Activated CD4-positive, alpha-beta T cell treated with anti-CD3 and anti-CD28 coated beads, Interleukin-2, amount 10 ng/mL, durations not matched to agents 7 days and 5 days (primary cell): Measurements from ENCODE around the gene ZNF618. TPM values are rescaled to one million over a fixed set of nuclear protein-coding genes. Genes with fewer than 3 reads are reported as not detected.

ENCODE experiments used
- CTCF ChIA-PET: fragments of 350-600 bp; sonication (Branson Sonifier 250); formaldehyde crosslinking; loops from one replicate; lab custom pipeline; 2021; ENCODE audit warnings: antibody characterized with exemption; lab: Charles Lee
- POLR2A ChIA-PET: fragments of 350-600 bp; sonication (Branson Sonifier 250); formaldehyde crosslinking; loops from one replicate; lab custom pipeline; 2021; ENCODE audit warnings: antibody characterized with exemption; lab: Charles Lee
- DNase-seq: peaks from one replicate; pipeline ENCODE4 v3.0.0-alpha.2; 2020
- H3K27ac Mint-ChIP-seq: one replicate; pipeline ENCODE4 v1.8.0; 2021; ENCODE audit warnings: mild to moderate bottlenecking, moderate library complexity, mixed read lengths
- H3K27me3 Mint-ChIP-seq: one replicate; pipeline ENCODE4 v1.8.0; 2021; ENCODE audit warnings: mixed read lengths
- H3K36me3 Mint-ChIP-seq: one replicate; pipeline ENCODE4 v1.8.0; 2021; ENCODE audit warnings: low read depth, mixed read lengths
- H3K4me1 Mint-ChIP-seq: one replicate; pipeline ENCODE4 v1.8.0; 2021; ENCODE audit warnings: mixed read lengths
- H3K4me3 Mint-ChIP-seq: one replicate; pipeline ENCODE4 v1.8.0; 2021; ENCODE audit warnings: mild to moderate bottlenecking, moderate library complexity, mixed read lengths
- H3K9me3 Mint-ChIP-seq: one replicate; pipeline ENCODE4 v1.8.0; 2021; ENCODE audit warnings: mixed read lengths
- total RNA-seq, 2 experiments: library from RNA; stranded (reverse); gene quantifications; one replicate each; pipeline ENCODE4 v1.2.3, GENCODE V29; 2021

The ZNF618 gene
- total RNA-seq, 2 experiments from 2014 or later = 0.21 to 0.27 TPM

GRCh38 chr9:114008667-114009410 lies 132.7 kb downstream of the ZNF618 start:
- Mint-ChIP-seq H3K27me3 (no peaks in the 10 kb centered on the region), H3K4me3 (no peak overlapping the region)

GRCh38 chr9:114011313-114011712 lies 135.2 kb downstream of the ZNF618 start:
- Mint-ChIP-seq H3K27me3 (no peaks in the 10 kb centered on the region), H3K9me3 (no peaks in the 10 kb centered on the region), H3K36me3 (no peaks in the 10 kb centered on the region), H3K4me3 (no peak overlapping the region), H3K27ac (no peak overlapping the region), H3K4me1 (no peaks in the 10 kb centered on the region)
- ChIA-PET CTCF (no interaction called here), POLR2A (no interaction called here)
- no peak for DNase-seq

More at GRCh38 chr9:114008667-114009410, 132.7 kb downstream of the ZNF618 start:
- H3K4me1 Mint-ChIP-seq = no peaks in the 10 kb centered on the region
- no peaks in the 10 kb centered on the region for H3K9me3 Mint-ChIP-seq
- DNase-seq = no peak
- ChIA-PET POLR2A (no interaction called here), CTCF (no interaction called here)
- H3K27ac Mint-ChIP-seq = no peak overlapping the region
- H3K36me3 Mint-ChIP-seq = no peaks in the 10 kb centered on the region

GRCh38 chr9:114012126-114012525 lies 136.0 kb downstream of the ZNF618 start:
- no peaks in the 10 kb centered on the region for H3K4me1 Mint-ChIP-seq
- no peak for DNase-seq
- H3K9me3 Mint-ChIP-seq = no peaks in the 10 kb centered on the region
- POLR2A ChIA-PET = no interaction called here
- H3K27me3 Mint-ChIP-seq = no peaks in the 10 kb centered on the region
- CTCF ChIA-PET = no interaction called here
- H3K27ac Mint-ChIP-seq = no peak overlapping the region
- H3K4me3 Mint-ChIP-seq = no peak overlapping the region
- H3K36me3 Mint-ChIP-seq = no peaks in the 10 kb centered on the region

- H3K36me3 Mint-ChIP-seq = no peaks in the 10 kb centered on the region
- H3K4me1 Mint-ChIP-seq = no peaks in the 10 kb centered on the region
- ChIA-PET CTCF (no interaction called here), POLR2A (no interaction called here)
- no peaks in the 10 kb centered on the region for H3K27me3 Mint-ChIP-seq
- no peak overlapping the region for H3K4me3 Mint-ChIP-seq
- no peak for DNase-seq
- H3K9me3 Mint-ChIP-seq = no peaks in the 10 kb centered on the region
- H3K27ac Mint-ChIP-seq = no peak overlapping the region
Observed at GRCh38 chr9:114014044-114014443, 137.9 kb downstream of the ZNF618 start.

GRCh38 chr9:114015607-114016006 lies 139.5 kb downstream of the ZNF618 start:
- Mint-ChIP-seq H3K36me3 (no peaks in the 10 kb centered on the region), H3K4me1 (no peaks in the 10 kb centered on the region), H3K9me3 (no peaks in the 10 kb centered on the region), H3K27ac (no peak overlapping the region), H3K27me3 (peaks cover 2% of the 10 kb centered on the region), H3K4me3 (no peak overlapping the region)
- ChIA-PET POLR2A (no interaction called here), CTCF (no interaction called here)
- no peak for DNase-seq

GRCh38 chr9:114016101-114016500 lies 140.0 kb downstream of the ZNF618 start:
- Mint-ChIP-seq H3K27me3 (peaks cover 2% of the 10 kb centered on the region), H3K9me3 (no peaks in the 10 kb centered on the region), H3K4me3 (no peak overlapping the region), H3K4me1 (no peaks in the 10 kb centered on the region), H3K27ac (no peak overlapping the region), H3K36me3 (no peaks in the 10 kb centered on the region)
- ChIA-PET CTCF (no interaction called here), POLR2A (no interaction called here)
- DNase-seq = no peak

GRCh38 chr9:114016629-114017423 lies 140.7 kb downstream of the ZNF618 start:
- no peak overlapping the region for H3K4me3 Mint-ChIP-seq
- CTCF ChIA-PET = interaction anchor here (1.1 kb wide), 1 partner anchor 9 kb away, joined by 3 read pairs; no protein-coding TSS in a partner anchor
- H3K9me3 Mint-ChIP-seq = no peaks in the 10 kb centered on the region
- no peaks in the 10 kb centered on the region for H3K36me3 Mint-ChIP-seq
- DNase-seq = peak; percentile 3
- no peaks in the 10 kb centered on the region for H3K4me1 Mint-ChIP-seq
- POLR2A ChIA-PET = interaction anchor here (0.7 kb wide), 1 partner anchor 340 kb away, joined by 3 read pairs; no protein-coding TSS in a partner anchor
- no peak overlapping the region for H3K27ac Mint-ChIP-seq
- H3K27me3 Mint-ChIP-seq = peaks cover 2% of the 10 kb centered on the region

- ChIA-PET CTCF (no interaction called here), POLR2A (no interaction called here)
- Mint-ChIP-seq H3K9me3 (no peaks in the 10 kb centered on the region), H3K27ac (no peak overlapping the region), H3K27me3 (peaks cover 2% of the 10 kb centered on the region), H3K4me3 (no peak overlapping the region), H3K4me1 (no peaks in the 10 kb centered on the region), H3K36me3 (no peaks in the 10 kb centered on the region)
- DNase-seq = peak; percentile 2
Observed at GRCh38 chr9:114017741-114018715, 141.9 kb downstream of the ZNF618 start.

GRCh38 chr9:114021578-114021977 lies 145.5 kb downstream of the ZNF618 start:
- no peak overlapping the region for H3K4me3 Mint-ChIP-seq
- ChIA-PET POLR2A (no interaction called here), CTCF (no interaction called here)
- peaks cover 2% of the 10 kb centered on the region for H3K36me3 Mint-ChIP-seq
- no peaks in the 10 kb centered on the region for H3K4me1 Mint-ChIP-seq
- DNase-seq = no peak
- H3K27ac Mint-ChIP-seq = no peak overlapping the region
- peaks cover 2% of the 10 kb centered on the region for H3K27me3 Mint-ChIP-seq
- H3K9me3 Mint-ChIP-seq = peaks cover 11% of the 10 kb centered on the region

GRCh38 chr9:114023961-114024360 lies 147.9 kb downstream of the ZNF618 start:
- ChIA-PET CTCF (no interaction called here), POLR2A (no interaction called here)
- Mint-ChIP-seq H3K4me1 (no peaks in the 10 kb centered on the region), H3K27ac (no peak overlapping the region), H3K27me3 (peaks cover 2% of the 10 kb centered on the region), H3K4me3 (no peak overlapping the region), H3K9me3 (peaks cover 11% of the 10 kb centered on the region), H3K36me3 (peaks cover 2% of the 10 kb centered on the region)
- no peak for DNase-seq

- POLR2A ChIA-PET = no interaction called here
- Mint-ChIP-seq H3K36me3 (peaks cover 2% of the 10 kb centered on the region), H3K4me1 (no peaks in the 10 kb centered on the region), H3K9me3 (peaks cover 11% of the 10 kb centered on the region), H3K4me3 (no peak overlapping the region), H3K27me3 (no peaks in the 10 kb centered on the region), H3K27ac (no peak overlapping the region)
- peak; percentile 4 for DNase-seq
- CTCF ChIA-PET = interaction anchor here (1.6 kb wide), 1 partner anchor 8 kb away, joined by 3 read pairs; no protein-coding TSS in a partner anchor
Observed at GRCh38 chr9:114025196-114025753, 149.2 kb downstream of the ZNF618 start.

GRCh38 chr9:114025760-114026159 lies 149.7 kb downstream of the ZNF618 start:
- CTCF ChIA-PET = interaction anchor here (1.6 kb wide), 1 partner anchor 9 kb away, joined by 3 read pairs; no protein-coding TSS in a partner anchor
- Mint-ChIP-seq H3K4me1 (no peaks in the 10 kb centered on the region), H3K27ac (no peak overlapping the region), H3K4me3 (no peak overlapping the region), H3K27me3 (no peaks in the 10 kb centered on the region), H3K9me3 (peaks cover 11% of the 10 kb centered on the region), H3K36me3 (peaks cover 2% of the 10 kb centered on the region)
- POLR2A ChIA-PET = no interaction called here
- no peak for DNase-seq
